B cell (primary cell): Measurements from ENCODE around the gene AKT2. TPM values are rescaled to one million over a fixed set of nuclear protein-coding genes. Genes with fewer than 3 reads are reported as not detected.

Experiments
- ATAC-seq: fragments of 200-7000 bp; cut with Tn5 transposase; one replicate; pipeline ENCODE4 v1.10.0; 2021; ENCODE audit warnings: low read depth, mild to moderate bottlenecking, moderate number of reproducible peaks, moderate library complexity
- CTCF ChIA-PET: fragments of 350-600 bp; sonication (Branson Sonifier 250); formaldehyde crosslinking; loops from one replicate; lab custom pipeline; 2021; ENCODE audit warnings: antibody characterized with exemption, inconsistent platforms; lab: Charles Lee
- POLR2A ChIA-PET: fragments of 350-600 bp; sonication (Branson Sonifier 250); formaldehyde crosslinking; loops from one replicate; lab custom pipeline; 2021; ENCODE audit warnings: antibody characterized with exemption; lab: Charles Lee
- DNase-seq: peaks from one replicate; pipeline ENCODE4 v3.0.0; 2013
- H2AFZ ChIP-seq: 2 replicates; pipeline ENCODE4 v1.6.1; 2012; ENCODE audit warnings: mild to moderate bottlenecking, low read depth, low read length; ENCODE audit not compliant: insufficient read depth, poor library complexity, severe bottlenecking
- H3K27ac ChIP-seq, 2 donors: 1 replicate in 1 of 2; 2 replicates in 1 of 2; pipeline ENCODE4 v1.5.1; 2012 to 2013; ENCODE audit warnings: low read length in 2 of 2, mild to moderate bottlenecking in 2 of 2, moderate library complexity in 1 of 2
- H3K27me3 ChIP-seq, 4 experiments: fragments of 200-600 bp in 1 of 4; sonication (generic) in 1 of 4; replicated peaks in 1 of 4; 1 replicate in 2 of 4; 2 replicates in 2 of 4; pipeline versions ENCODE4 v1.6.1 to v1.7.0; 2013 to 2016; ENCODE audit warnings: low read length in 3 of 4, mild to moderate bottlenecking in 2 of 4, mixed read lengths in 1 of 4, moderate library complexity in 1 of 4; ENCODE audit not compliant: insufficient read depth in 4 of 4, control insufficient read depth in 3 of 4; ENCODE audit errors: control extremely low read depth in 1 of 4
- H3K36me3 ChIP-seq, 2 experiments: replicated peaks in 1 of 2; 1 replicate in 1 of 2; 2 replicates in 1 of 2; pipeline versions ENCODE4 v1.6.1 to v1.7.1; 2013; ENCODE audit warnings: low read length in 1 of 2; ENCODE audit not compliant: insufficient read depth in 2 of 2, control insufficient read depth in 1 of 2; ENCODE audit errors: control extremely low read depth in 1 of 2, extremely low read depth in 1 of 2
- H3K4me1 ChIP-seq, 2 donors: fragments of 200-600 bp in 1 of 2; sonication (generic) in 1 of 2; 1 replicate in 1 of 2; 2 replicates in 1 of 2; pipeline versions ENCODE4 v1.5.1 to v1.6.1; 2013 to 2017; ENCODE audit warnings: low read length in 2 of 2; ENCODE audit not compliant: control insufficient read depth in 2 of 2, insufficient read depth in 2 of 2
- H3K4me2 ChIP-seq: replicated peaks from 2 replicates; pipeline ENCODE3; 2012; ENCODE audit warnings: mild to moderate bottlenecking, low read depth, low read length; ENCODE audit not compliant: poor library complexity, severe bottlenecking
- H3K4me3 ChIP-seq, 5 experiments: fragments of 200-600 bp in 1 of 5; sonication (generic) in 1 of 5; 1 replicate in 3 of 5; 2 replicates in 2 of 5; pipeline versions ENCODE4 v1.5.1 to v1.7.0; 2011 to 2016; ENCODE audit warnings: low read length in 4 of 5, mild to moderate bottlenecking in 4 of 5, low read depth in 2 of 5, control low read depth in 1 of 5, moderate library complexity in 1 of 5; ENCODE audit not compliant: insufficient read depth in 1 of 5; ENCODE audit errors: control extremely low read depth in 1 of 5, extremely low read depth in 1 of 5
- H3K79me2 ChIP-seq: fragments of 200-600 bp; sonication (generic); one replicate; pipeline ENCODE4 v1.6.0; 2016; ENCODE audit warnings: low read length; ENCODE audit not compliant: control insufficient read depth, insufficient read depth
- H3K9ac ChIP-seq: fragments of 200-600 bp; sonication (generic); 2 replicates; pipeline ENCODE4 v1.6.1; 2017; ENCODE audit warnings: mild to moderate bottlenecking, low read length, moderate library complexity
- H3K9me3 ChIP-seq, 3 donors: one replicate each; pipeline versions ENCODE4 v1.6.1 to v1.7.1; 2013; ENCODE audit warnings: low read length in 2 of 3; ENCODE audit not compliant: control insufficient read depth in 2 of 3, insufficient read depth in 1 of 3; ENCODE audit errors: control extremely low read depth in 1 of 3
- H4K20me1 ChIP-seq: 2 replicates; pipeline ENCODE4 v1.6.0; 2012; ENCODE audit warnings: mild to moderate bottlenecking, low read length; ENCODE audit not compliant: insufficient read depth, control insufficient read depth, poor library complexity, severe bottlenecking
- H3K27ac Mint-ChIP-seq: one replicate; pipeline ENCODE4 v1.8.0; 2021; ENCODE audit warnings: mixed read lengths
- H3K27me3 Mint-ChIP-seq: one replicate; pipeline ENCODE4 v1.8.0; 2021; ENCODE audit warnings: mixed read lengths
- H3K4me1 Mint-ChIP-seq: one replicate; pipeline ENCODE4 v1.8.0; 2021; ENCODE audit warnings: mixed read lengths
- H3K4me3 Mint-ChIP-seq: one replicate; pipeline ENCODE4 v1.8.0; 2021; ENCODE audit warnings: mixed read lengths
- H3K9me3 Mint-ChIP-seq: one replicate; pipeline ENCODE4 v1.8.0; 2022; ENCODE audit warnings: mixed read lengths; ENCODE audit not compliant: insufficient read depth
- CTCF ChIP-seq: fragments of 200-600 bp; IDR thresholded peaks from one replicate; pipeline ENCODE4 v1.8.0; 2022; ENCODE audit warnings: antibody characterized with exemption, mild to moderate bottlenecking
- EZH2 ChIP-seq: IDR thresholded peaks from 2 replicates; pipeline ENCODE4 v1.6.1; 2012; ENCODE audit warnings: borderline replicate concordance, low read depth, mild to moderate bottlenecking, moderate library complexity, low read length; ENCODE audit not compliant: insufficient read depth, poor library complexity, severe bottlenecking
- WGBS: methylation state at CpG from one replicate; pipeline ENCODE4 v1.1.5; 2013; ENCODE audit warnings: missing lambda C conversion rate; ENCODE audit not compliant: insufficient coverage; 5-methylcytosine and 5-hydroxymethylcytosine counted together
- intact Hi-C: fragments of 100-400 bp; cut with micrococcal nuclease; formaldehyde crosslinking; loops from one replicate; pipeline ENCODE4 v1.10.0; 2022
- polyA plus RNA-seq: library from polyadenylated mRNA; depleted of rRNA; stranded (reverse); fragments of >200 nt; gene quantifications from 2 replicates; pipeline ENCODE4 v1.2.3, GENCODE V29; 2012
- total RNA-seq, 2 donors: library from RNA; stranded (reverse); fragments of 120-200 nt in 1 of 2; gene quantifications; 1 replicate in 1 of 2; 2 replicates in 1 of 2; pipeline versions ENCODE4 v1.2.3 to v1.2.4, GENCODE V29; 2013 to 2022

AKT2 gene
- total and polyA plus RNA-seq, 2 donors (not counting 1 experiment from before 2014, with no cell fraction given) = 195 to 243 TPM

- Histone ChIP-seq H4K20me1 (peaks cover 60% of the 10 kb centered on the region), H3K4me1 (no peaks in the 10 kb centered on the region), H3K9ac (no peak overlapping the region), H3K27me3 (no peaks in the 10 kb centered on the region), H3K4me2 (no peak overlapping the region), H3K36me3 (peaks cover 2 to 64% of the 10 kb centered on the region in 2 experiments), H3K79me2 (peaks cover 27% of the 10 kb centered on the region), H3K4me3 (no peak overlapping the region), H3K9me3 (no peaks in the 10 kb centered on the region), H3K27ac (no peak overlapping the region), H2AFZ (no peak overlapping the region)
- WGBS = 97% methylated on average over 21 of the region's 21 CpGs
- TF ChIP-seq CTCF (no peak), EZH2 (no peak)
- POLR2A ChIA-PET = no interaction called here
- Mint-ChIP-seq H3K4me1 (no peaks in the 10 kb centered on the region), H3K27ac (no peak overlapping the region), H3K4me3 (no peak overlapping the region), H3K9me3 (no peaks in the 10 kb centered on the region), H3K27me3 (no peaks in the 10 kb centered on the region)
- intact Hi-C loops = no loop called here
- DNase-seq (no peak), ATAC-seq (no peak)
- CTCF ChIA-PET = no interaction called here
Observed at GRCh38 chr19:40241809-40242384, 43.2 kb downstream of the AKT2 start.

GRCh38 chr19:40241125-40241808 lies 43.9 kb downstream of the AKT2 start:
- Histone ChIP-seq H3K27ac (no peak overlapping the region), H3K79me2 (peaks cover 21% of the 10 kb centered on the region), H3K36me3 (peaks cover 2 to 67% of the 10 kb centered on the region in 2 experiments), H3K9me3 (no peaks in the 10 kb centered on the region), H3K4me3 (no peak overlapping the region), H3K4me1 (no peaks in the 10 kb centered on the region), H2AFZ (no peak overlapping the region), H3K9ac (no peak overlapping the region), H3K4me2 (no peak overlapping the region), H4K20me1 (peaks cover 56% of the 10 kb centered on the region), H3K27me3 (no peaks in the 10 kb centered on the region)
- TF ChIP-seq EZH2 (no peak), CTCF (no peak)
- WGBS = 100% methylated on average over 6 of the region's 12 CpGs
- Mint-ChIP-seq H3K27ac (no peak overlapping the region), H3K4me3 (no peak overlapping the region), H3K27me3 (no peaks in the 10 kb centered on the region), H3K9me3 (no peaks in the 10 kb centered on the region), H3K4me1 (no peaks in the 10 kb centered on the region)
- no peak for DNase-seq
- no peak for ATAC-seq
- ChIA-PET CTCF (no interaction called here), POLR2A (interaction anchor here (0.6 kb wide), 1 partner anchor 17 kb away, joined by 4 read pairs; no protein-coding TSS in a partner anchor)
- intact Hi-C loops = no loop called here
